ENCODE measurements around the gene CFDP1. TPM values are rescaled to one million over a fixed set of nuclear protein-coding genes. Genes with fewer than 3 reads are reported as not detected.
"Not testable (repeated sequence)": the region's sequence is repeated elsewhere in the genome, so short reads cannot be mapped to it uniquely, and the experiment has no call there.

Gene CFDP1
- polyA plus RNA-seq, 10 donors: 70.9 to 125 (median 91.4) TPM

DNA sequence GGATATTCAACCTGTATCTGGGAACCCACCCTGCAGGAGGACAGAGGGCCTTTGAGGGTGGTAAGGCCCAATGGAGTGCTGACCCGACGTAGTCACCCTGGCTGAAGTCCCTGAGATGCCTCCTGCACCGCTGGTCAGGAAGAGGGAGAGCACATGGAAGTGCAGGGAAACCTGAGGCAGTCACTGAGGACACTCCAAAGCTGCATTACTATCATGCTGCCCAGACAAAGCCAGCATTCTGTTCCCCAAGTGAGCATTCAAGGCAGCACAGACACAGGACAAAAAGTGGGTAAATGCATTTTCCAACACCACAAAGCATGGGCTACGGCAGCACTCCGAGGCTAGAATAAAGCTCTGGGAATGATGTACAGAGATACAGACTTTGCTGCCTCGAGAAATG is 135.0 kb downstream of the CFDP1 start:
- DNase-seq: no peak

DNA sequence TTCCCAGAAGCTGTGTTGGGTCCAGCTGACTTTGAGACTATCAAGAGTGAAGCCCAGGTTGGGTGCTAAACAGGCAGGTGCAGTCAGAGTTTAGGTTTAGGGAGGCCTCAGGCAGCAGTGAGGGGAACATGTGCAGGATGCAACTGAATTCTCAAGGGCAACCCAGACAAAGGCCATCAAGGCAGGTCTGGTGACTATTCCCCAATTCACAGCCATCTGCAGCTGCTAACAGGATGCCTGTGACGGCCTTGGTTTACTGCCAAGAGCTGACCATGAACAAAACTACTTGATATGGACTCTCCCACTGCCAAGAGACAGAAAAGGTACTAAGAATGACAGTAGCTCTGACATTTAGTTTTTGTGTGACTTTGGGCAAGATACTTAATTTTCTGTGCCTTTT is 136.7 kb downstream of the CFDP1 start:
- DNase-seq: peak in 2 of 3 donors; percentile 54 to 70

DNA sequence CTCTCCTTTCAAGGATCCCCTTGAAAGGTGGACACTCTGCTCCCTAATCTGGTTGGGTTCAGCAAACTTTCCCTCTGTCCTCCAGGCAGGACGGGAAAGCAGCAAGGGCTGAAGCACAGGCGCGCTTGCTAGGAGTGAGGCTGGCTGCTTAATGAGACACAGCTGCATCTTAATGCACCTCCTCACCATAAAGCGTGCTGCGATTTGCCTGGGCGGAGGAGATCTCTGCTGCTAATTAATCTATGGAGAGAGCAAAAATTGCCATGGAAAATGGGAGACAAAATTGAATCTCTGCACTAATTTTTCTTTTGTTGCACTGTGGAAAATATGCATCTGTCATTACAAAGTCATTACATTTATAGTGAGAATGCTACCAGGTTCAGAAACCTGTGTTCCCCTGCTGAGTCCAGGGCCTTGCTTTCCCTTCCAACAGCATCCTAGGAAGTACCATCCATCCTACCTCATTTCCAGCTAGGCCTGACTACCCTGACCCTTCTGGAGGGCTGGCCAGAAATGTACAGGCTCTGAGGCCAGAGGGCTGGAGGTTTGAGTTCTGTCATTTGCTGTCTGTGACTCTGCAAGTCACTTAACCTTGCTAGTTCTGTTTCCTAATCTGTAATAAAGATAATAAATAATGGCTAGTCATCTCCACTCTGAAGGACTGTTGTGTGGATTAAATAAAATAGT is 138.4 kb downstream of the CFDP1 start:
- DNase-seq: no peak

- DNase-seq: no peak
These were observed 139.5 kb downstream of the CFDP1 start for GRCh38 chr16:75293772-75294171.

- no peak for DNase-seq
These were observed 140.1 kb downstream of the CFDP1 start for GRCh38 chr16:75293173-75293572.

DNA sequence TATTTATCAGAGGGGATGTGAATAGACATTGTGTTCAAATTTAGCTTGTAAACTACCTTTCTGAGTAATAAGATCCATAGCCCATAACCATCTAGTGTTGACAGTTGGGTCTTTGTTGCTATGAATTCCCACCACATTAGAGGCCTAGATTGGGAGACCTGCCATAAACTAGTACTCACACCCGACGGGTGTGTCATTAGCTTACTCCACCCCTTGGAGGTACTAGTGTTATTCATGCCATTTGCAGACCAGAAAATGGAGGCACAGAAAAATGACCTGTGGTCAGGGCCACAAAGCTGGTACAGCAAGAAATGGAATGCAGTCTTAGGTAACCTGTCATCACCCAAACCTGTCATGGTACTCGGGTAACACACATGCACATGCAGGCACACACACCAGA is 140.6 kb downstream of the CFDP1 start:
- DNase-seq: no peak

DNA sequence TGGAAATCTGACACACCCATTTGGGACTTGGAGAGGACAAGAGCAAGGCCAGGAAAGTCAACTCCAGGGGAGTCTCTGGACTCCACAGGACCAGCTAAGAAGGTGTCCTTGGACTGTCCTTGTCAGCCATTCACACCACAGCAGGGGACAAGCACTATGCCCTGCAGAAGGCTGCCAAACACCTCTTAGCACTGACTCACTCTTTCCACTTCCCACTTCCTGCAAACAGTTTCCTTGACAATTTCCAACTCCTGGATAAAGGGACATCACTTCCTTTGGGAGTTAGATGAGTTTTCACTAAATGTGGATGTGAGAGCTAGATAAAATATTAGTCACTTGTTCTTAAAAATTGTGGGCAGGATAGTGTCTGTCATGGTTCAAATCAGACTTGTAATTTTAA is 144.1 kb downstream of the CFDP1 start:
- DNase-seq: peak in 1 of 3 donors; percentile 47

GRCh38 chr16:75288596-75289120 is 144.6 kb downstream of the CFDP1 start:
- no peak for DNase-seq

- no peak for DNase-seq
These were observed 145.1 kb downstream of the CFDP1 start for GRCh38 chr16:75288181-75288580.

GRCh38 chr16:75287708-75288107 is 145.6 kb downstream of the CFDP1 start:
- DNase-seq: no peak

DNA sequence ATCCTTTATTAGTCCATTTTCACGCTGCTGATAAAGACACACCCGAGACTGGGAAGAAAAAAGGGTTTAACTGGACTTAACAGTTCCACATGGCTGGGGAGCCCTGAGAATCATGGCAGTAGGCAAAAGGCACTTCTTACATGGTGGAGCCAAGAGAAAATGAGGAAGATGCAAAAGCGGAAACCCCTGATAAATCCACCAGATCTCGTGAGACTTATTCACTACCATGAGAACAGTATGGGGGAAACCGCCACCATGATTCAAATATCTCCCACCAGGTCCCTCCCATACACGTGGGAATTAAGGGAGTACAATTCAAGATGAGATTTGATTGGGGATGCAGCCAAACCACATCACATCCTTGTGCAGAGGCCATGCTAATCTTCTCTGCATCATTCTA is 146.9 kb downstream of the CFDP1 start:
- DNase-seq: no peak

- peak in 1 of 3 donors; percentile 14 for DNase-seq
These were observed 150.6 kb downstream of the CFDP1 start for GRCh38 chr16:75282466-75283281.

DNA sequence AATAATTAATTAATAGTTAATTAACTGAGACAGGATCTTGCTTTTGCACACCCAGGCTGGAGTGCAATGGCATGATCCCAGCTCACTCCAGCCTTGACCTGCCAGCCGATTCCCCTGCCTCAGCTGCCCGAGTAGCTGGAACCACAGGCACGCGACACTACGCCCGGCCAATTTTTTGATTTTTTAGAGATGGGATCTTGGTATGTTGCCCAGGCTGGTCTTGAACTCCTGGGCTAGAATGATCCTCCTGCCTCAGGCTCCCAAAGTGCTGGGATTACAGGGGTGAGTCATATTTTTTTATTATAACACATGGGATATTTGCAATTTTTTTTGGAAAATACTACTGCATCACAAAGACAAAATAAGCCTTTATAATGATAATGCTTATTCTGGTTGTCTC is 151.5 kb downstream of the CFDP1 start:
- DNase-seq: no peak

GRCh38 chr16:75281009-75281408 is 152.3 kb downstream of the CFDP1 start:
- DNase-seq: not testable (repeated sequence)

DNA sequence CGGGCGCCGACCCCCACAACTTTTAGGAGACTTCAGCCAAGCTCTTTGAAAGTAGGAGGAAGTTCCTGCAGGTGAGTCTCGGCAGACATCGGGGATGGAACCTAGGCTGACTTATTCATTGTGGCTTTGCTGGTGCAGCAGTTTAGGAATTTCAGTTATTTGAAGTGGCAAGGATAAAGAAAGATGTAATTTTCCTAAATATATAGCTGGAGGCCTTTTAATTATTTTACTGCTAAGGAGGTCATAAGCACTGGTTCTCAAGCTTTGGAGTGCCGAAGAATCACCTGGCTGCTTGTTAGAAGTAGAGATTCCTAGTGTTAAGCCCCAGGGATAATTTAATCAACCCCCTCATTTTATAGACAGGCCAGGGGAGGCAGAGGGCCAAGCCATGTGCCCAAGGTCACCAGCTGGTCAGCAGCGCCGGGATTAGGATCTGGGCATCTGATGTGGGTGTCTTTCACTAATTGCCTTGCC is 152.9 kb downstream of the CFDP1 start:
- no peak for DNase-seq

DNA sequence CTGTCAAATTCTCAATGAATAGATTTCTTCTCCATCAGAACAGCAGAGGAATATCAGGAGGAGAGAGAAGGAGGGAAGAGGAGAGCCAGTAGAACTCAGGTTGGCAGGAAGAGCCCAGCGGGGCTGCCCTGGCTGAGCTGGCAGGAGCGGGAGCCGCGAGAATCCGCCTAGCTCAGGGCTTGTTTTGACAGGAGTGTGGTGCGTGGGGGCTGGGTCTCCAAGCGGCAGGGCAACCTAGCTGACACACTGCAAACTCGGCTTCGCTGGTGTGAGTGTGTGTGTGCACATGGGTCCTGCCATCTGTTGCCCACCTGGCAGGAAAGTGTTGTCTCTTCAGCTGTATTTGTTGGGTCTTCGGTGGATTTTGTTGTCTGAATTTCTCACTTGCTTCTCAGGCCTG is 154.0 kb downstream of the CFDP1 start:
- no peak for DNase-seq

DNA sequence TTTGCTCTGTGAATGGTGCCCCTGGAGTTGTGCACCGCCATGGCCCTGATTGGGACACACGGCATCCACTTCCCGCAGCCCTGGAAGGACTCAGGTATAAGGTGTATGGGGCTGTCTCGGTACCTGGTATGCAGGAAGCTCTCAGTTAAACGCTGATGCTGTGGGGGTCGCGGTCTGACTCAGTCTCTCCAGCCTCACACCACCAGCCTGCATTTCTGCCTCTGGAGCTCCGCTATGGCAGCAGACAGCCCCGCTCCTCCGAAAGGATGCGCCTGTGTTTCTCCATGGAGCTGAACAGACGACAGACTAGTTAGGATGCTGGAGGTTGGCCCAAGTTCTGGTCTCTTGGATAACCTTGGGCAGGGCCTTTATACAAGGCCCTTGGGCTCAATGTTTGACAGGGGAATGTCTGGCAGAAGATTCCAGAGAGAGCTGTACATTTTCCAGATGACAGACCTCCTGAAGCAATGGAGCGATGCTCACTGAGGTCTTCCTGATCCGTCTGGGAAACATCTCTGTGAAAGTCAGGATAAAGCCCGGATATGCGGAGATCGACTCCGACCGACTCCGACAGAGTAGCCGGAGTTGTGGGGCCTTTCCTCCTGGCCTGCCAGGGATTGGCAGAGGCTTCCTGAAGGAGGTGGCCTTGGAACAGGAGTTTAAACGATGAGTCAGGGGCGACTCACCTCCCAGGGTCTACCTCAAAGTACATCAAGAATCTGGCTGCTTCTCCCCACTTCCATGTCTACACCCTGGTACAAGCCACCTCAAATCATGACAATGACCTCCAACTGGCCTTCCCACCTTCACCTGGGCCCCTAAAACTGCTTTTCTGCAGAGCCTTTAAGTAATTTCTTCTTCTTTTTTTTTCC is 160.0 kb downstream of the CFDP1 start:
- DNase-seq: no peak

- DNase-seq: not testable (repeated sequence)
These were observed 160.7 kb downstream of the CFDP1 start for GRCh38 chr16:75272629-75273028.

GRCh38 chr16:75272097-75272551 is 161.2 kb downstream of the CFDP1 start:
- DNase-seq: peak in 1 of 3 donors; percentile 33

GRCh38 chr16:75271441-75272096 is 161.7 kb downstream of the CFDP1 start:
- no peak for DNase-seq

DNA sequence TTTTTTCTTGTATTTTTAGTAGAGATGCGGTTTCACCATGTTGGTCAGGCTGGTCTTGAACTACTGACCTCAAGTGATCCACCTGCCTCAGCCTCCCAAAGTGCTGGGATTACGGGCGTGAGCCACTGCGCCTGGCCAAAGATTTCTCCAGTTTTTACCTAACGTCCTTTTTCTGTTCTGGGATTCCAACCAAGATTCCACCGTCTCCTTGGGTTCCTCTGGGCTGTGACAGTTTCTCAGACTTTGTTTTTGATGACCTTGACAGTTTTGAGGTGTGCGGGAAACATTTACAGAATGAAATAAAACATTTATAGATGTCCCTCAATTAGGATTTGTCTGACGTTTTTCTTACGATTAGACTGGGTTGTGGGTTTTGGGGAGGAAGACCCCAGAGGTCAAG is 163.9 kb downstream of the CFDP1 start:
- not testable (repeated sequence) for DNase-seq

Data from muscle of back (tissue), 11 donors.